H1 (cell line): ENCODE measurements around the gene ATP11A. TPM values are rescaled to one million over a fixed set of nuclear protein-coding genes. Genes with fewer than 3 reads are reported as not detected.

Experiments
- CTCF ChIA-PET: fragments of 300-600 bp; sonication (Branson Sonifier 250); formaldehyde crosslinking; loops from one replicate; lab custom pipeline; 2021; ENCODE audit not compliant: partially characterized antibody; lab: Charles Lee
- POLR2A ChIA-PET: fragments of 300-600 bp; sonication (Branson Sonifier 250); formaldehyde crosslinking; loops from one replicate; lab custom pipeline; 2021; ENCODE audit warnings: inconsistent platforms; ENCODE audit not compliant: partially characterized antibody; lab: Charles Lee
- DNase-seq, 2 experiments: peaks; one replicate each; pipeline versions ENCODE4 v3.0.0 to v3.0.0-alpha.2; 2010 to 2022; ENCODE audit warnings: low spot score in 2 of 2, low read depth in 1 of 2, mixed read lengths in 1 of 2
- FAIRE-seq: peaks from 2 replicates; lab custom pipeline; 2011; peaks lifted over from hg19 to GRCh38; lab: Jason Lieb, UNC
- H2AFZ ChIP-seq: 2 replicates; pipeline ENCODE4 v1.8.1; 2012; ENCODE audit warnings: low read length, inconsistent platforms
- H2AK5ac ChIP-seq: 2 replicates; pipeline ENCODE4 v1.6.1; 2013; ENCODE audit warnings: low read depth, low read length
- H2BK120ac ChIP-seq: replicated peaks from 2 replicates; pipeline ENCODE3; 2013; ENCODE audit warnings: low read depth, low read length, inconsistent platforms
- H2BK12ac ChIP-seq: 2 replicates; pipeline ENCODE4 v1.6.1; 2013; ENCODE audit warnings: low read depth, low read length
- H2BK15ac ChIP-seq: 2 replicates; pipeline ENCODE4 v1.6.1; 2013; ENCODE audit warnings: low read length
- H2BK20ac ChIP-seq: 2 replicates; pipeline ENCODE4 v1.6.1; 2013; ENCODE audit warnings: low read length
- H2BK5ac ChIP-seq: 2 replicates; pipeline ENCODE4 v1.6.1; 2013; ENCODE audit warnings: low read depth, low read length
- H3K14ac ChIP-seq: 2 replicates; pipeline ENCODE4 v1.6.1; 2013; ENCODE audit warnings: inconsistent platforms; ENCODE audit not compliant: insufficient read length
- H3K18ac ChIP-seq: 2 replicates; pipeline ENCODE4 v1.6.1; 2013; ENCODE audit warnings: low read length; ENCODE audit errors: extremely low read depth
- H3K23ac ChIP-seq: 2 replicates; pipeline ENCODE4 v1.6.1; 2013; ENCODE audit warnings: inconsistent platforms; ENCODE audit not compliant: insufficient read length
- H3K23me2 ChIP-seq: 2 replicates; pipeline ENCODE4 v1.6.1; 2013; ENCODE audit warnings: low read depth, low read length
- H3K27ac ChIP-seq: 2 replicates; pipeline ENCODE4 v1.6.1; 2011; ENCODE audit warnings: low read depth, low read length, inconsistent platforms
- H3K27me3 ChIP-seq, 4 experiments: replicated peaks in 1 of 4; 1 replicate in 1 of 4; 2 replicates in 3 of 4; pipeline versions ENCODE4 v1.6.1 to v1.8.1; 2011 to 2013; ENCODE audit warnings: low read length in 3 of 4, mild to moderate bottlenecking in 3 of 4, inconsistent platforms in 2 of 4, mixed read lengths in 2 of 4, moderate library complexity in 1 of 4; ENCODE audit not compliant: control insufficient read depth in 3 of 4, insufficient read depth in 3 of 4; ENCODE audit errors: extremely low read depth in 1 of 4
- H3K36me3 ChIP-seq, 4 experiments: 2 replicates each; pipeline versions ENCODE4 v1.6.1 to v1.8.1; 2011 to 2013; ENCODE audit warnings: mild to moderate bottlenecking in 4 of 4, low read length in 3 of 4, moderate library complexity in 2 of 4, control low read depth in 1 of 4, inconsistent platforms in 1 of 4; ENCODE audit not compliant: insufficient read depth in 4 of 4, control insufficient read depth in 2 of 4
- H3K4ac ChIP-seq: replicated peaks from 2 replicates; pipeline ENCODE3; 2013; ENCODE audit warnings: low read length, low read depth, mixed read lengths, inconsistent platforms; ENCODE audit not compliant: insufficient read length
- H3K4me1 ChIP-seq, 4 experiments: replicated peaks in 1 of 4; 1 replicate in 1 of 4; 2 replicates in 3 of 4; pipeline versions ENCODE4 v1.6.1 to v1.8.1; 2011 to 2013; ENCODE audit warnings: low read length in 3 of 4, inconsistent platforms in 2 of 4, mixed read lengths in 1 of 4; ENCODE audit not compliant: insufficient read depth in 4 of 4, control insufficient read depth in 3 of 4
- H3K4me2 ChIP-seq, 2 experiments: 2 replicates each; pipeline versions ENCODE4 v1.6.1 to v1.8.1; 2011 to 2013; ENCODE audit warnings: low read depth in 2 of 2, low read length in 2 of 2, control low read depth in 1 of 2, inconsistent platforms in 1 of 2, mild to moderate bottlenecking in 1 of 2; ENCODE audit not compliant: insufficient read depth in 1 of 2
- H3K4me3 ChIP-seq, 4 experiments: fragments of 200-600, 300-600 bp in 1 of 4; sonication (generic), shearing (Covaris generic), sonication (Bioruptor Twin) in 1 of 4; 2 replicates each; pipeline versions ENCODE4 v1.5.1 to v1.8.1; 2011 to 2016; ENCODE audit warnings: low read length in 4 of 4, low read depth in 3 of 4, control low read depth in 2 of 4, inconsistent platforms in 2 of 4, mild to moderate bottlenecking in 2 of 4, mixed read lengths in 1 of 4, moderate library complexity in 1 of 4; ENCODE audit not compliant: insufficient read depth in 2 of 4; ENCODE audit errors: extremely low read depth in 1 of 4
- H3K56ac ChIP-seq: replicated peaks from 2 replicates; pipeline ENCODE3; 2013; ENCODE audit warnings: low read depth, mild to moderate bottlenecking, mixed read lengths, low read length, inconsistent platforms; ENCODE audit not compliant: insufficient read length
- H3K79me1 ChIP-seq: 2 replicates; pipeline ENCODE4 v1.6.1; 2013; ENCODE audit warnings: low read depth, low read length, control low read depth
- H3K79me2 ChIP-seq, 2 experiments: 2 replicates each; pipeline versions ENCODE4 v1.6.1 to v1.8.1; 2012 to 2013; ENCODE audit warnings: low read length in 2 of 2, mild to moderate bottlenecking in 2 of 2, inconsistent platforms in 1 of 2; ENCODE audit not compliant: insufficient read depth in 2 of 2, control insufficient read depth in 1 of 2
- H3K9ac ChIP-seq, 4 experiments: replicated peaks in 1 of 4; 1 replicate in 1 of 4; 2 replicates in 3 of 4; pipeline versions ENCODE4 v1.6.1 to v1.8.1; 2011 to 2013; ENCODE audit warnings: low read depth in 3 of 4, low read length in 3 of 4, control low read depth in 2 of 4, mild to moderate bottlenecking in 2 of 4, moderate library complexity in 2 of 4, inconsistent platforms in 1 of 4; ENCODE audit errors: extremely low read depth in 1 of 4
- H3K9me3 ChIP-seq, 2 experiments: 2 replicates each; pipeline versions ENCODE4 v1.6.1 to v1.8.1; 2012 to 2013; ENCODE audit warnings: mild to moderate bottlenecking in 2 of 2, moderate library complexity in 2 of 2, control low read depth in 1 of 2, inconsistent platforms in 1 of 2, low read depth in 1 of 2, low read length in 1 of 2, mixed read lengths in 1 of 2; ENCODE audit not compliant: insufficient read depth in 2 of 2
- H4K20me1 ChIP-seq, 2 experiments: replicated peaks in 1 of 2; 2 replicates each; pipeline versions ENCODE3 to v1.8.1; 2011 to 2013; ENCODE audit warnings: inconsistent platforms in 2 of 2, low read length in 2 of 2, mild to moderate bottlenecking in 1 of 2; ENCODE audit not compliant: insufficient read depth in 2 of 2, control insufficient read depth in 1 of 2
- H4K5ac ChIP-seq: 2 replicates; pipeline ENCODE4 v1.6.1; 2013; ENCODE audit warnings: low read length, low read depth, mixed read lengths, inconsistent platforms; ENCODE audit not compliant: insufficient read length
- H4K8ac ChIP-seq: 2 replicates; pipeline ENCODE4 v1.8.0; 2013; ENCODE audit warnings: mild to moderate bottlenecking, moderate library complexity, low read length, inconsistent platforms; ENCODE audit not compliant: insufficient read depth; ENCODE audit errors: extremely low read depth
- H4K91ac ChIP-seq: replicated peaks from 2 replicates; pipeline ENCODE3; 2013; ENCODE audit warnings: low read length, mixed read lengths, inconsistent platforms; ENCODE audit not compliant: insufficient read length
- CBX8 ChIP-seq: fragments of 300-800, 300-1000 bp; sonication (generic); IDR thresholded peaks from 2 replicates; pipeline ENCODE4 v1.7.1; 2016; ENCODE audit warnings: low read depth, low read length, borderline replicate concordance
- POLR2AphosphoS5 ChIP-seq: IDR thresholded peaks from 2 replicates; pipeline ENCODE4 v1.6.1; 2011; ENCODE audit warnings: low read depth, low read length
- TEAD4 ChIP-seq: IDR thresholded peaks from 2 replicates; pipeline ENCODE4 v1.6.1; 2012; ENCODE audit warnings: low read depth, low read length, inconsistent platforms, mixed read lengths
- WGBS, 2 experiments: shearing (Covaris generic) in 1 of 2; methylation state at CpG; one replicate each; pipeline versions ENCODE4 v1.1.6 to v1.1.7; 2013 to 2015; ENCODE audit warnings: low lambda C conversion rate in 2 of 2, mixed read lengths in 2 of 2, inconsistent platforms in 1 of 2, low coverage in 1 of 2, missing lambda C conversion rate in 1 of 2; ENCODE audit not compliant: insufficient replicate concordance in 2 of 2, insufficient coverage in 1 of 2, insufficient read length in 1 of 2; ENCODE audit errors: extremely low coverage in 1 of 2, missing lambda C conversion rate in 1 of 2; 5-methylcytosine and 5-hydroxymethylcytosine counted together
- polyA plus RNA-seq, 7 experiments: library from polyadenylated mRNA; depleted of rRNA in 3 of 7; stranded (reverse) in 5 of 7; unstranded in 2 of 7; fragments of >200 nt in 5 of 7; fragments of 200-250 nt in 2 of 7; gene quantifications; 1 replicate in 5 of 7; 2 replicates in 1 of 7; 4 replicates in 1 of 7; pipeline versions ENCODE4 v1.2.1 to v1.2.3, GENCODE V29; 2011 to 2013; ENCODE audit warnings: missing spikeins in 2 of 7, mixed read lengths in 2 of 7
- total RNA-seq: library from RNA; stranded (reverse); fragmentation: NEBNext Ultra II Directional; extraction: Animal tissue kit (Norgen Biotek cat#: 25700); gene quantifications from 2 replicates; pipeline ENCODE4 v1.2.1, GENCODE V29; 2021

The ATP11A gene
- total and polyA plus RNA-seq, 2 of the 8 experiments (the other 6 are each of a cell fraction or from before 2014, with no cell fraction given): 28.8 to 72.9 TPM

GRCh38 chr13:112910616-112911280, 220.9 kb downstream of the ATP11A start:
- Histone ChIP-seq H3K14ac (no peak overlapping the region), H3K56ac (no peak overlapping the region), H3K4me1 (peaks cover 7 to 21% (median 11%) of the 10 kb centered on the region in 4 experiments; a peak in 6 of 7 replicates), H2AFZ (no peak overlapping the region), H3K4me3 (no peak overlapping the region), H3K9me3 (no peaks in the 10 kb centered on the region), H2AK5ac (no peak overlapping the region), H3K4me2 (no peak overlapping the region), H2BK12ac (no peak overlapping the region), H2BK15ac (no peak overlapping the region), H3K36me3 (no peaks in the 10 kb centered on the region), H3K4ac (no peak overlapping the region), H2BK20ac (no peak overlapping the region), H3K23ac (no peak overlapping the region), H4K8ac (no peak overlapping the region), H3K27me3 (no peaks in the 10 kb centered on the region), H4K91ac (no peak overlapping the region), H3K23me2 (peaks cover 6% of the 10 kb centered on the region; the same call in 1 of the 2 replicates), H2BK5ac (no peak overlapping the region), H3K18ac (no peak overlapping the region), H4K20me1 (peaks cover 0 to 11% of the 10 kb centered on the region in 2 experiments), H3K9ac (no peak overlapping the region), H3K79me2 (peaks cover 0 to 21% of the 10 kb centered on the region in 2 experiments; a peak in 2 of 4 replicates), H3K79me1 (peaks cover 3% of the 10 kb centered on the region), H2BK120ac (no peak overlapping the region), H3K27ac (no peak overlapping the region), H4K5ac (no peak overlapping the region)
- TF ChIP-seq POLR2AphosphoS5 (no peak), CBX8 (no peak), TEAD4 (no peak)
- 83% methylated on average over 18 of the region's 27 CpGs; no CpG with 5 or more reads in 1 of the 2 experiments for WGBS, 2 experiments
- POLR2A ChIA-PET: interaction anchor here (0.7 to 1.3 kb wide), 2 partner anchors 10 to 14 kb away, joined by 3 read pairs; no protein-coding TSS in a partner anchor
- DNase-seq (no peak), FAIRE-seq (no peak)
- CTCF ChIA-PET: interaction anchor here (1.4 kb wide), 2 partner anchors 22 to 32 kb away, joined by 3 to 5 read pairs; no protein-coding TSS in a partner anchor
